NCI-H1417 treated with DMSO at 0.1 percent for 48 hours (cell line): ENCODE measurements around the gene MCFD2.
"Not testable (repeated sequence)": the region's sequence is repeated elsewhere in the genome, so short reads cannot be mapped to it uniquely, and the experiment has no call there.

Experiments
- DNase-seq: peaks from one replicate; lab custom pipeline; 2025; lab: John Stamatoyannopoulos, UW

The MCFD2 gene

DNA sequence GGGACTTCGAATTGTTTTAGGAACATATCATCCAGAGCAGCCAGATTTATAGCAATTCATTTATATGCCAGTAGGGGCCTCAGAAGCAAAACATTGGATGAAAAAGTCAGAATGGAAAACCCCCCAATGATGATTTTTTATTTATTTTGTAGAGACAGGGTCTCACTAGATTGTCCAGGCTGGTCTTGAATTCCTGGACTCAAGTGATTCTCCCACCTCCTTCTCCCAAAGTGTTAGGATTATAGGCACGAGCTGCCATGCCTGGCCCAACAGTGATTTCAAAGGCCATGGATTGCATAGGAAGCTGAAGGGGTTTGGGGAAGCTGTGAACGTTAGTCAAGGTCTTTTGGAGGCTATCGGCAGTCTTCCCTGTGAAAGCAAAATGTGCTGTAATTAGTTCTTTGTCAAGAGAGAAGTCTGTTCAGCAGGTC, 21.9 kb upstream of the MCFD2 start:
- no peak for DNase-seq

DNA sequence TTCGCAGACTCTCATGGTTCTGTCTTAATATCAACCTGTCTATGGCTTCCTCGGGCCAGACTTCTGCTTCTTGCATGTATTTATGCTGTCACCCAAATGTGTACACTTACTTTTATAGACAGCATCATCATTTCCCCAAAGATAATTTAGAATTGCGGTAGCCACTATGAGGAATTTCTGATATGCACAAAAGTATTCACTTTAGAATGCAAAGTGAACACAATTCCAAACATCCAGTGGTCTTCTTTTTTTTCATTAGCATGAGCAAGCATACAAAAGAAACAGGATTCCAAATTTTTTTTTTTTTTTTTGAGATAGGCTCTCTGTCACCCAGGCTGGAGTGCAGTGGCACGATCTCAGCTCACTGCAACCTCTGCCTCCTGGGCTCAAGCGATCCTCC, 21.0 kb upstream of the MCFD2 start:
- no peak for DNase-seq

DNA sequence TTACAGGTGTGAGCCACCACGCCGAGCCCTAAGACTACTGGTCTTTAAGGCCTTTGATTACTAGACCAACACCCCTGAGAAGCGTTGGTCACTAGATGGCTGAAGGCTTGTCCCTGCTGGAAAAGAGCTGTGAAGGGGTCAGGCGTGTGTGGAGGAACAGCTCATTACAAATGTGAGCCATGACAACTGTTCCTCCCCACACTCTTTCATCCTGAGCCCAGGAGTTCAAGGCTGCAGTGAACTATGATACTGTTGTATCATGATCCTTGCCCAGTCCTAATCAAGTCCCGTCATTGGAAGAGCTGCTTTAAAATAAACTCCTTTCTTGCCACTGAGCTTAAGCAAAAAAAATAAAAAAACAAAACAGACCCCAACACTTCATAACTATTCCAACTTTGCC, 19.5 kb upstream of the MCFD2 start:
- DNase-seq, result no peak

DNA sequence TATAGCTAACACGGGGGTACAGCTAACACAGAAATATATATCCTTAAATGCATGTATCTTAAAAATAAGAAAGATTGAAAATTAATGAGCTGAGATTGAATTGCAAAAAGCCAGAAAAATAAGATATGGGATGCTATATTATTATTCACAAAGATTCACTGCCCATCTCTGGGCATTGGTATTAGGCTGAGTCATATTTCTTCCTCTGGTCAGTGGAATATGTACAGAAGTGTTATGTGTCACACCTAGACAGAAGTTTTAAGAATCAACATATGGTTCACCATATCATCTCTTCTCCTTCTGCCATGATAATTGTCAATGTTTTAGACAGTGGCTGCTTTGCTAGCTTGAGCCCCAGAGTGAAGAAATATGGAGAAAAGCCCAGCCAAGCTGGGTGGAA, 14.0 kb upstream of the MCFD2 start:
- DNase-seq, result no peak

DNA sequence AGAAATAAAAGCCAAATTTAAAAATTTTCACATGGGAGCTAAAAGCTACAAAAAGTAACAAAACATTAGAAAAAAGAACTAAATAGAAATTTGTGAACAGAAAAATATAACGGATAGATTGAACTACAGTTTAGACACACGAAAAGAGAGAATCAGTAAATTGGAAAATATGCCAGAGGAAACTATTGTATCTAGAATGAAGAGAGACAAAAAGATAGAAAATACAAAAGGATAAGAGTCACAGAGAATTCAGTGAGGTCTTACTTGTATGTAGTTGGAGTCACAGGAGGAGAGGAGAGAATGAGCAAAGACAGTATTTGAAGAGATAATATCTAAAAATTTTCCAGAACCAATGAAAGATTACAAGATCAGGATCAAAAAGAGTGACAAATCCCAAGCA, 11.3 kb upstream of the MCFD2 start:
- no peak for DNase-seq

DNA sequence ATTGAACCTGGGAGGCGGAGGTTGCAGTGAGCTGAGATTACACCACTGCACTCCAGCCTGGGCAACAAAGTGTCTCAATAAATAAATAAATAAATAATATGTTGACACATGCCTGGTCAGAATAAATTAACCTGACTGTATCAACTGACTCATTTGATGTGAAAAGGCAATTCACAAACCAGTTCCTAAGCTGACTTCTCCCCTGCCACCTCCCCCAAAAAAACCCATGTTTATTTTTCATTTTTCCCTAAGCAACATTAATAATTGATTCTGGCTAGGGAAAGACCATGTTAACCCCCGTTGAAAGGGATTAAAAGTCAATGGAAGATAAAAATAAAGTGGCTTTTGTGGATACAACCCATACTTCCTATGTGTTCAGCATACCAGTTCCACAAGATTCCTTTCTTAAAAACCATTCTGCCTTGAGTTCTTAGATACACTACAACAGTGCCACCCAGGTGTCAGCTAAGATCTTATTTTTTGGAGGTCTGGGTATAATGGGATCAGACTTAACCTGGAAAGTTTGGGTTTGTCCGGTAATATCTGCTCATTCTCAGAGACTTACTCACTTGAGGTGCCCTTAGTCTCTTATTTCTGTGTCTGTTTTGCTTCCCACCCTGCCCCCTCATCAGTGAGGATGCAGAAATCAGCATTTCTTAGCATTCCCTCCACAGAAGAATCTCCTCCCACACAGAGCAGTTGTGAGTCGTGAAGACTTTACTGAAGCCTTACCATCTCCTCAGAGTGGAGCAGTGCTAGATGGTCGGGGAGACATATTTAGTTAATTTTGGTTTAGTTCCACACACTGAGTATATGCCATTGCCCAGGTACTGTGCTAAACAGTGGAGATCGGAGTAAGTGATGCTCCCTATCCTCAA, 10.1 kb upstream of the MCFD2 start:
- DNase-seq, result no peak

DNA sequence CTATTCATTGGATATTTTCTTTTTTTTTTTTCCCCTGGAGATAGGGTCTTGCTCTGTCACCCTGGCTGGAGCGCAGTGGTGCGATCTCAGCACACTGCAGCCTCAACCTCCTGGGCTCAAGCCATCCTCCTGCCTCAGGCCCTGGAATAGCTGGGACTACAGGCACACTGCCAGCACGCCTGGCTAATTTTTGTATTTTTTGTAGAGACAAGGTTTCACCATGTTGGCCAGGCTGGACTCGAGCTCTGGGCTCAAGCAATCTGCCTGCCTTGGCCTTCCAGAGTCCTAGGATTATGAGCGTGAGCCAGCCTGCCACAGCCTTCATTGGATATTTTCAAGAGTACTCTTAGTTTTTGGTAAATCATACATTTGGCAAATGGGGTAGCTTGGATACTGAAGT, 9.0 kb upstream of the MCFD2 start:
- DNase-seq, result no peak

DNA sequence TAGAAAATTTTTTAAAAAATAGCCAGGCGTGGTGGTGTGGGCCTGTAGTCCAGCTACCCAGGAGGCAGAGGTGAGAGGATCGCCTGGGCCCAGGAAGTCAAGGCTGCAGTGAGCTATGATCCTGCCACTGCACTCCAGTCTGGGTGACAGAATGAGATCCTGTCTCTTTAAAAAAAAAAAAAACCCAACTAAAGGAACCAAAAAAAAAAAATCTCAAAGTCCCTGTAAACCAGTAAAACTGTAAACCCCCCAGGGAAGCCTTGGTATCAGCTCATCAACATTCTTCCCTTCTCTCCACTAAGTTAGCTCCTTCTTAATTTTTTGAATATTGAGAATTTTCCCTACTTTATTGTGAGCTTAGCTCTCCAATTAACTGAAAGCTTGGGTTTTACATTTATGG, 8.4 kb upstream of the MCFD2 start:
- no peak for DNase-seq

DNA sequence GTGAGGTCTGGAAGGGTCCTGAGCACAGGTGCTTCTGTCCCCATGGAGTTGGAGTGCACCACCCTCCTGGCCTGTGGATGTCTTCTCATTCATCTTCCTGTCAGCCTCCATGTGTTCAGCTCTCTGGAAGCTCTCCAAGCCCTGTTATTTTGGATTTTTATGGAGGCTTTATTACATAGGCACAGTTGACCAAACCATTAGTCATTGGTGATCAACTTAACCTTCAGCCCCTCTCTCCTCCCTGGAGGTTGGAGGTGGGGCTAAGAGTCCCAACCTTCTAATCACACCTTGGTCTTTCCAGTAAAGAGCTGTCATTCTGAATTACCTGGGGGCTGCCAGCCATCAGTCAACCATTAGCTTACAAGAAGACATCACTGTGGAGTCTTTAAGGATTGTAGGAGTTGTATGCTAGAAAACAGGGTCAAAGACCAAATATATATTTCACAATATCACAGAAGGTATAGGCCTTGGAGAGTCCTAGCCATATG, 7.5 kb upstream of the MCFD2 start:
- no peak for DNase-seq

DNA sequence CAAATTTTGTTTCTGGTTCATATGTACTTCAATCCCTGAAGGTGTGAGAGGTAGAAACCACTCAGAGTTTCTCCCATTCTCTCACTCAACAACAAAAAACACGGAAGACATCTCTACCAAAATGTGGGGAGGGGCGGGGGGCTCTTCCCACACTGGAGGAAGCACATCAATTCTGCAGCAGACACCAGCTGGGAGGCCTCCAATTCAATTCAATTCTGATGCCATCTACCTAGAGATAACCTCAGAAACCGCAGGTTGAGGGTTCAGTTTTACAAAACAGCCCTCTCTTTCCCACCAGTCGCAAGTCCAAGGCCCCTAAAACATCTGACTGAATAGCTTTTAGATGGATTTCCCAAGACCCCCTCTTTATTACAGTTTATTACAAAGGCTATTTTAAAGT, 7.0 kb upstream of the MCFD2 start:
- DNase-seq, result no peak

DNA sequence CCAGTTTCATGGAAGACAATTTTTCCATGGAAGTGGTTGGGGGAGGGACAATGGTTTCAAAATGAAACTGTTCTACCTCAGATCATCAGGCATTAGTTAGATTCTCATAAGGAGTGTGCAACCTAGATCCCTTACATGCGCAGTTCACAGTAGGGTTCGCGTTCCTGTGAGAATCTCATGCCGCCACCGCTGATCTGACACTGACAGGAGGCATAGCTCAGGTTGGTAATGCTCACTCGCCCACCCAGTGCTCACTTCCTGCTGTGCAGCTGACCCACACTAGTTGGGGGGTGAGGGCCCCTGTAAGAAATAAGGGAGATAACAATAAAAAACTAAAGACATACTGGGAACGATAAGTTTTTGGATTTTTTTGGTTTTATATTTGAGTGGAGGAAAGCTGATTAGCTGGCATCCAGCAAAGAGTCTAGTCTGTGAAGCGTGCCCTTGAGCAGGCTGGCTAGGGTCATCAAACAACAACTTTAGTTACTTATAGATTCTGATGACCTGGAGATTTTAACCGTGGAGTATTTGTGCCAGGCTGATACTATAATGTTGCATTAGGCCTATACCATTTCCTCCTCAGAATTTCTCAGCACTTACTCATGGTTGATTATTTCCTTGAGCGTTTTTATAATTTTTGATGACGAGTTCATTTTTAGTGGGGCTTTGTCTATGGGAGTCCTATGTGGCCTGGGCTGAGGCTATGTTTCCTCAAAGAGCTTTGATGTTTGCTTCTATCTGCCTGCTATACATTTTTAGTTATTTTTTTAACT, 6.3 kb upstream of the MCFD2 start:
- DNase-seq, result no peak

DNA sequence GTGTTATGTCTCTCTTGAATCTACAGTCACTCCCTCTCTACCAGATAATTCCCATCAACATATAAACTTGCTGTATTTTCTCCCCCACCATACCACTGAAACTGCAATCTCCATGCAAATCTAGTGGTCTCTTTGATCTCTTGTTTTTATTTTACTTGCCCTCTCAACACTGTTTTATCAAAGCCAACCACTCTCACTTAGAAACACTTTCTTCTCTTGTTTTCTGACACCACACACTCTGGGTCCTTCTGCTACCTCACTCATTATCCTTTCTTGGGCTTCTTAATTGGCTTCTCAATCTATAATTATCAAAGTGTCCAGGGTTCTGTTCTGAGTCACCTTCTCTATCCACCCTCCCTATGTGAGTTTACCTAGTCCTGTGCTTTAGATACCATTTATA, 2.0 kb upstream of the MCFD2 start:
- no peak for DNase-seq

DNA sequence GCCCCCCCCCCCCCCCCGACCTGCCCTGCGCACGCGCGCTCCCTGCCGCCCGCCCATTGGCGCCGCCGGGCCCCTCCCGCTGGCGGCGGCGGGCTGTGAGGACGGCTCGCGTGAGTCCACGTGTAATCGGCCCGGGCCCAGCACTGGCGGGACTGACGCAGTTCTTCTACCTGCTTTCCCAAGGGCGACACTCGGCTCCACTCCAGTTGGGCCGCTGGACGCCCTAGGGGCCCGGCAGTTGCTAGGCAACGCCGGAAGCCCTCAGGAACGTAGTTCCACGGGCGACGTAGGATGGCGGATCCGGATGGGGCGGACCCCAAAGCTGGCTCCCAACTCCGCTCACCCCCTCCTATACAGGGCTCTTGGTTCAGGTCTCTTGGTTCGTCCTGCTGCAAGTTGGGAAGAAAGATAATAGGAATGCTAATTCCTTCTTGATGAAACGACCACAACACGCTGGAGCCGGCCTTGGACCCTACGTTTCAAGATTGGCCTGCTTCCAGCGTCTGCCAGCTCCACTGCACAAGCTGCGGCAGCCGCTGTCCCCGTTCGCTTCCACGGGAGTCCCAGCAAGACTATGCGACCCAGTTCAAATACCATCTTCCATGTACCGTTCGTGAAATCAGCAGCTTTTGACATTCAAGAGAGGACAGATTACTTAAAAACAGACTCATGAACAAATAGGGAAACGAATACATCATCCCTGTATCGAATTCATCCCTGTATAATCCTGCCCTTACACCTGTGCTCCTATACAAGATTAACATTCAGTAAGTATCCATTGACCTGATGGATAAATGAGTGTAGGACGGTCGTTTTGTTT, 415 bp upstream of the MCFD2 start:
- DNase-seq, result peak; percentile 73

DNA sequence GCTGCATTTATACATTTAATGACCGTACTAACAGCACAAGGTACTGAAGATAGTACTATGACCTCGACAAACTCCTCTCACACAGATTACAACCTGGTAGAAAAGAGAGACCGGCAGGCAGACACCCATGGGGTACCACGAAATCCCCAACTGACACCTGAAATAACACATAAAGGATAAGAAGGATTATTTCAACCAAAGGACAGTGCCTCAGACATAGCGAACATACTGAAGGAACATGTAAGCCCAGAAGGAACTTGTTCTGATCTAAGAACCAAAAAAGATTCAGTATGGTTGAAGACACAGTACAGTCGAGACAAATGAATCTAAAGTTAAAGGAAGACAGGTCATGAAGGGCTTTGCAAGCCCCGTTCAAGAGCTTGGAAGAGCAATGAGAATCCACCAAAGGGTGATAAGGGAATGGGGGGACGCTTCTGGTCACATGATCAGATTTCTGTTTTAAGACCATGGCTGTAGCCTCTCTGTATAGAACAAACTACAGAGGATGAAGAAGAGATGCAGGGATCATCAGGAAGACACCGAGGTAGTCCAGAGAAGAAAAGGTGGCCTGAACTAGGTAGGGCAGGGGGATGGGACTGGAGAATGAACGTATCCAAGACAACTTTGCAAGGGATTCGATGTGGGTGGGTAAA, 902 bp downstream of the MCFD2 start:
- no peak for DNase-seq

DNA sequence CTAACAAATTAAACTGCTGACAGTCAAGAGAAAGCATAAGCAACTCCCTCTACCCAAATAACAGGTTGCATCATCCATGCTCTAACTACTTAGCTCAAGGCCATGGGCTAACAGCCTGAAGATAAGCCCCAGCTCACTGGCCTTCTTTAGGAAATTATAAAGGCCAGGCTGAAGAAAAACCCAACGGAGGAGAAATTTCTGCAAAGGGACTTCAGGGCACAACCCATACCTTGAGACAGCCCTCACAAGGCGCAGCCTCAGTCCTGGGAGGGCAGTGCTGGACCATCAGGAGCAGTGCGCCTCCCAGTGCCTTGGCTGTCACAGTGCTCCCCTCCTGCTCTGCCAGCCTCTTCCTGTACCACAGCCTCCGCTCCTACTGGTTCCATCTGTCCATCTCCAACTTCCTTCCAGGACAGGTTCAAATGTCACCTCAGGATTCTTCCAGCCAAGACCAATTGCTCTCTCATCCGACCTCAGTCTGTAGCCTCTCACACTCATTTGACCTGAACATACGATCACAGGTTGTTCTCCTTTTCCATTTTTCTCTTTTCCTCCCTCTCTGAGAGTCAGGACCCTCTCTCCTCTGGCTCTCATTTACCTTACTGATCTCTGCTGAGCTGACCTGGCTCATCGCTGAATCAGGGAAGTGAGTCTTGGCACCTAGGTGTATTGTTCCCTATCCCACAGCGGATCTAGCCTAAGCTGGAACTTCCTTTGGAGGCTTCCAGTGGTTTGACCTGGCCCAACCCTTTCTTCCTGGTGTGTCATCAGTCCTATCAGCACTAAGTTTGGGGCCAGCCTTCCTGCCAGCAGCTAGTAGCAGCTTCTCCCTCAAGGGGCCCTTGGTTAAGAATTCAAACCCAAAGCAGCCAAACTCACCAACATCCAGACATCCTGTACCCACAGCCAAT, 1.9 kb downstream of the MCFD2 start:
- DNase-seq, result no peak

DNA sequence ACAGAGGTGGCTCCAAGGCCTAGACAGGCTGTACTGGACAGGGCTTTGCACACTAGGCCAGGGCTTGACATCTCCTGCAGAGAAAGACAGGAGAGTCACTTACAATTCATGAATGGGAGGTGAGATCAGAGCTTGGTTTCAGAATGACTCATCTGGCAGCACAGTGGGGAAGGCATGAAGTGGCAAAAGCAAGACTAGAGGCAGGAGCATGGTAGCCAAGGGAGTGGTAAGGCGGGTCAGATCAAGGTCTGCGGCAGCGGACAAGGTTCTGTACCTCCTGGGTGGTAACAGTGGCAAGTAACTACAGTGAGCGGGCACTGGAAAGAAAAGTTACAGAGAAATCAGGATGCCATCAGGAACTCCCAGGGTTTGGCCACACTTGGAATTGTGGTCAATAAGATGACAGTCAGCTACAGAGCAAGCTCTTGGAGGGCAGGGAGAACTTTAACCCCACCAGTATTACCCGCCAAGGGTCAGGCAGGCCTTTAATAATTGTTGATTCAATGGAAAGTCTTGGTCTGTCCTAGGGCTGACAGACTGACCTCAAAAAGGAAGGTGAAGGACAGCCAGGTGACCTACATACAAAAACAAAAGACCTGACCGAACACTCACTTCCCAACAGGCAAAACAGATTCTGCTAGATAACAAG, 5.7 kb downstream of the MCFD2 start:
- DNase-seq, result no peak

DNA sequence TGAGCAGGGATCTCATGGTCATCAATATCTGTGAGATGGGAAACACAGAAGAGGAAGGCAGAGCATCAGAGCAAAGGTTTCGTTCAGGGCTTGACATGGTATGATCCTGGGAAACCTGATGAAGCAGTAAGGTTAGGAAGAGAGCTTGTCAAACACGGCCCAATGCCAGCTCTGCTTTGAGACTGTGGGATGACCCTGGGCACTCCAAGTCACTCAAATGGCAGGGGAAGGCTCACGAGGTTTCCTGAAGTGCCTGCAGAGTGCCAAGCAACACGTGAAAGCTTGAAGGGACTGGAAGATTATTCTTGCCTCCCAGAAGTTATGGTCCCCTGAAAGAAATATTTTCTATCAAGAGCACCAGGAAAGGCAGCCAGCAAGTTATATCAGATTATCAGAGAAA, 6.5 kb downstream of the MCFD2 start:
- no peak for DNase-seq

DNA sequence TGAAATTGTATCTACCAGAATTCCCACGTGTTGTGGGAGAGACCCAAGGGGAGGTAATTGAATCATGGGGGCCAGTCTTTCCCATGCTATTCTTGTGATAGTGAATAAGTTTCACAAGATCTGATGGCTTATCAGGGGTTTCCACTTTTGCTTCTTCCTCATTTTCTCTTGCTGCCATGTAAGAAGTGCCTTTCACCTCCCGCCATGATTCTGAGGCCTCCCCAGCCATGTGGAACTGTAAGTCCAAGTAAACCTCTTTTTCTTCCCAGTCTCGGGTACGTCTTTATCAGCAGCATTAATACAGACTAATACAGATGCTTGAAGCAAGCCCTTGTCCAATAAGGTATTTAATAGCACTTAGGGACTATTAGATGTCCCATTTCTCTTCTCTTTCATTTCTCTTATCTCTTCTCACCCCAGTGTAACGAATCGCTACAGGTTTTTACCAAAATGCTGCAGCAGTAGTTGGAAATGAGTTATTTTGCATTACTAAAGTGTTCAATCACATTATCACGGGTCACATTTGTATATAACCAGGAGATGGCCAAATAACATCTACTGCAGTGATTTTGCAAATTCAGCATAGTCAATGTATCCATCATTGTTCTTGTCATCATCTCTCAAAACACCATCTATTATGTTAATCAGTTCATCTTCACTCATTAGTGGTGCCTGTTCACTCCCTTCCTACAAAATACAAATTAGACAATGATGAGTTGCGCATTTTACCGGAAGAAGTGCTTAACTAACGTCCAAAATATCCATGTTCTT, 10.5 kb downstream of the MCFD2 start:
- not testable (repeated sequence) for DNase-seq

DNA sequence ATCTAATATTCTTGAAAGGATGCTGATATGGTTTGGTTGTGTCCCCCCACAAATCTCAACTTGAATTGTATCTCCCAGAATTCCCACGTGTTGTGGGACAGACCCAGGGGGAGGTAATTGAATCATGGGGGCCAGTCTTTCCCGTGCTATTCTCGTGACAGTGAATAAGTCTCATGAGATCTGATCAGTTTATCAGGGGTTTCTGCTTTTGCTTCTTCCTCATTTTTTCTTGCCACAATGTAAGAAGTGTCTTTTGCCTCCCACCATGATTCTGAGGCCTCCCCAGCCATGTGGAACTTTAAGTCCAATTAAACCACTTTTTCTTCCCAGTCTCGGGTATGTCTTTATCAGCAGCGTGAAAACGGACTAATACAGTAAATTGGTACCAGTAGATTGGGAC, 12.6 kb downstream of the MCFD2 start:
- not testable (repeated sequence) for DNase-seq
